Heart right ventricle (tissue), 16 donors: ENCODE results near the gene LILRB4. TPM values are rescaled to one million over a fixed set of nuclear protein-coding genes. Genes with fewer than 3 reads are reported as not detected.
"Not testable (repeated sequence)": the region's sequence is repeated elsewhere in the genome, so short reads cannot be mapped to it uniquely, and the experiment has no call there.

ENCODE experiments used
- ATAC-seq, 8 donors: fragments of 200-7000 bp; cut with Tn5 transposase; one replicate each; pipeline ENCODE4 v1.9.1; 2020; ENCODE audit warnings: mild to moderate bottlenecking in 8 of 8, moderate library complexity in 8 of 8, moderate number of reproducible peaks in 1 of 8
- DNase-seq, 2 donors: peaks; one replicate each; pipeline ENCODE4 v3.0.0-alpha.2; 2020
- H3K27ac ChIP-seq, 10 donors: fragments of 200-600 bp; sonication (generic) in 2 of 10; one replicate each; pipeline versions ENCODE4 v1.5.0 to v1.8.0; 2020 to 2022; ENCODE audit warnings: mild to moderate bottlenecking in 3 of 10
- H3K27me3 ChIP-seq, 7 donors: fragments of 200-600 bp; one replicate each; pipeline ENCODE4 v1.8.0; 2021 to 2022; ENCODE audit warnings: mild to moderate bottlenecking in 2 of 7
- H3K36me3 ChIP-seq, 9 donors: fragments of 200-600 bp; sonication (generic) in 1 of 9; one replicate each; pipeline versions ENCODE4 v1.5.0 to v1.8.0; 2020 to 2022; ENCODE audit warnings: mild to moderate bottlenecking in 2 of 9
- H3K4me1 ChIP-seq, 9 donors: fragments of 200-600 bp; sonication (generic) in 1 of 9; one replicate each; pipeline versions ENCODE4 v1.5.0 to v1.8.0; 2020 to 2022; ENCODE audit warnings: mild to moderate bottlenecking in 4 of 9
- H3K4me3 ChIP-seq, 10 donors: fragments of 200-600 bp; sonication (generic) in 2 of 10; one replicate each; pipeline versions ENCODE4 v1.5.0 to v1.8.0; 2020 to 2022; ENCODE audit warnings: mild to moderate bottlenecking in 7 of 10, moderate library complexity in 2 of 10
- H3K9me3 ChIP-seq, 11 donors: fragments of 200-600 bp in 10 of 11; sonication (generic) in 2 of 11; one replicate each; pipeline versions ENCODE4 v1.5.0 to v1.8.0; 2013 to 2022; ENCODE audit warnings: mild to moderate bottlenecking in 2 of 11, control low read depth in 1 of 11, moderate library complexity in 1 of 11
- CTCF ChIP-seq, 9 donors: fragments of 200-600 bp; sonication (generic) in 2 of 9; IDR thresholded peaks; one replicate each; pipeline versions ENCODE4 v1.5.0 to v1.8.0; 2021 to 2022; ENCODE audit warnings: antibody characterized with exemption in 9 of 9, mild to moderate bottlenecking in 5 of 9, moderate library complexity in 1 of 9
- WGBS, 2 donors: extraction: QIAGEN DNeasy Blood & Tissue Kit; methylation state at CpG; one replicate each; pipeline ENCODE4 v1.1.7; 2013; ENCODE audit warnings: inconsistent platforms in 1 of 2; 5-methylcytosine and 5-hydroxymethylcytosine counted together
- intact Hi-C, 10 donors: fragments of 100-400 bp; cut with DNase I; formaldehyde crosslinking; loops; one replicate each; pipeline versions ENCODE4 v1.11.1 to v1.14.2; 2022
- polyA plus RNA-seq, 2 donors: library from polyadenylated mRNA; stranded (reverse); fragments of 200-250 nt; gene quantifications; one replicate each; pipeline ENCODE4 v1.2.3, GENCODE V29; 2013
- total RNA-seq, 10 donors: library from RNA; stranded (reverse); fragmentation: NEBNext Ultra II Directional in 3 of 10; extraction: Animal tissue kit (Norgen Biotek cat#: 25700) in 3 of 10; gene quantifications; one replicate each; pipeline versions ENCODE4 v1.2.1 to v1.2.4, GENCODE V29; 2021 to 2023
- donor health status: Arrhythmogenic right ventricular cardiomyopathy.
- donor health status: ischemic (EF 13 %, LVEDD 7.1; RV severe dilation, severe dysfunction).
- donor health status: healthy with polysubstance abuse.
- donor health status: DM: no; HTN: yes; CAD: no.
- donor health status: DM: no; HTN: no; CAD: no.
- donor health status: ischemic (EF 25% LVEDD 6.9; RV normal size, moderate dysfunction).
- donor health status: ischemic (EF 25% LVEDD 5.7; RV mildly dilated, moderate dysfunction).
- donor health status: healthy.
- donor health status: DM: yes; HTN: yes; CAD: no.
- donor health status: Ischemic cardiomyopathy.
- donor health status: ischemic (EF 35%, LVEDD 5.7; RV mildly dilated, moderate dysfunction).
- donor health status: nonischemic (EF 11% LVEDD 7.7; RV severe dilation, severe dysfunction).
- donor health status: DM: yes; HTN: yes; CAD: no.
- donor health status: PGD.
- donor health status: ischemic (EF 29% LVEDD 5.4; RV normal size, mild dysfunction).
- donor health status: nonischemic (EF 23%, LVEDD 6.1; RV moderate dilation, normal function).

Gene LILRB4
- total and polyA plus RNA-seq, 12 donors = 0.99 to 22.4 (median 2.0) TPM

GRCh38 chr19:54676210-54676834 is 13.5 kb downstream of the LILRB4 start:
- not testable (repeated sequence) for H3K27ac ChIP-seq, H3K36me3 ChIP-seq, H3K4me3 ChIP-seq, H3K9me3 ChIP-seq, ATAC-seq, H3K4me1 ChIP-seq
- WGBS, 2 donors = 24 to 27% methylated on average over 10 of the region's 10 CpGs
- H3K27me3 ChIP-seq = peaks cover 0 to 52% (median 16%) of the 10 kb centered on the region in 7 donors
- intact Hi-C loops = loop anchor here in 6 of 10 donors (5.0 to 10.0 kb wide), 2 partner anchors 192 to 194 kb away; no protein-coding TSS in a partner anchor
- peak in 1 of 2 donors; percentile 20 for DNase-seq
- peak; percentile 67 to 92 (median 86) for TF ChIP-seq CTCF (IDR thresholded peaks at IDR 0.05)

GRCh38 chr19:54677217-54677616 is 14.4 kb downstream of the LILRB4 start:
- no peak overlapping the region for H3K4me3 ChIP-seq
- WGBS, 2 donors = 61 to 68% methylated on average over 4 of the region's 4 CpGs
- peaks cover 0 to 5% (median 0%) of the 10 kb centered on the region in 9 donors for H3K4me1 ChIP-seq
- intact Hi-C loops = loop anchor here in 6 of 10 donors (5.0 to 10.0 kb wide), 2 partner anchors 192 to 195 kb away; no protein-coding TSS in a partner anchor
- H3K36me3 ChIP-seq = no peaks in the 10 kb centered on the region
- no peak for TF ChIP-seq CTCF (IDR thresholded peaks at IDR 0.05)
- no peaks in the 10 kb centered on the region for H3K9me3 ChIP-seq
- DNase-seq (no peak), ATAC-seq (no peak)
- no peak overlapping the region for H3K27ac ChIP-seq
- peaks cover 0 to 49% (median 13%) of the 10 kb centered on the region in 7 donors for H3K27me3 ChIP-seq

- DNase-seq, H3K36me3 ChIP-seq, intact Hi-C loops, H3K9me3 ChIP-seq, ATAC-seq, H3K27ac ChIP-seq, H3K4me3 ChIP-seq, H3K4me1 ChIP-seq: not testable (repeated sequence)
- peaks cover 0 to 45% (median 19%) of the 10 kb centered on the region in 7 donors for H3K27me3 ChIP-seq
- WGBS, 2 donors = 77 to 81% methylated on average over 12 of the region's 12 CpGs
Measured at GRCh38 chr19:54681596-54681995, 18.8 kb downstream of the LILRB4 start.

- H3K4me1 ChIP-seq = no peaks in the 10 kb centered on the region
- intact Hi-C loops = no loop called here
- ATAC-seq (no peak), DNase-seq (no peak)
- H3K9me3 ChIP-seq = no peaks in the 10 kb centered on the region
- no peak overlapping the region for H3K4me3 ChIP-seq
- WGBS, 2 donors = 55 to 60% methylated on average over 7 of the region's 7 CpGs
- H3K27me3 ChIP-seq = peaks cover 0 to 41% (median 11%) of the 10 kb centered on the region in 7 donors
- TF ChIP-seq CTCF (IDR thresholded peaks at IDR 0.05) = no peak
- no peak overlapping the region for H3K27ac ChIP-seq
- H3K36me3 ChIP-seq = no peaks in the 10 kb centered on the region
Measured at GRCh38 chr19:54682306-54682856, 19.6 kb downstream of the LILRB4 start.

GRCh38 chr19:54684527-54684926 is 21.7 kb downstream of the LILRB4 start:
- Histone ChIP-seq H3K4me1 (no peaks in the 10 kb centered on the region), H3K4me3 (no peak overlapping the region), H3K27me3 (peaks cover 0 to 36% (median 12%) of the 10 kb centered on the region in 7 donors), H3K9me3 (no peaks in the 10 kb centered on the region), H3K36me3 (no peaks in the 10 kb centered on the region), H3K27ac (no peak overlapping the region)
- WGBS, 2 donors = 20 to 24% methylated on average over 3 of the region's 3 CpGs
- DNase-seq = peak in 1 of 2 donors; percentile 24
- ATAC-seq = peak in 1 of 8 donors; percentile 61
- intact Hi-C loops = no loop called here
- TF ChIP-seq CTCF (IDR thresholded peaks at IDR 0.05) = no peak
